Loucy (cell line): ENCODE data around the gene TBCD.

ENCODE experiments used
- H2AFZ ChIP-seq: fragments of 200-600 bp; sonication (generic); 2 replicates; pipeline ENCODE4 v1.6.0; 2016; ENCODE audit warnings: antibody characterized with exemption, mild to moderate bottlenecking, low read length, moderate library complexity
- H3F3A ChIP-seq: fragments of 200-600 bp; 2 replicates; pipeline ENCODE4 v1.6.0; 2016; ENCODE audit warnings: antibody characterized with exemption, low read depth, mild to moderate bottlenecking
- H3K27me3 ChIP-seq: fragments of 200-600 bp; sonication (generic); 2 replicates; pipeline ENCODE4 v1.6.1; 2014; ENCODE audit warnings: low read length, mild to moderate bottlenecking; ENCODE audit not compliant: insufficient read depth, poor library complexity, severe bottlenecking
- H3K36me3 ChIP-seq: fragments of 200-600 bp; sonication (generic); 2 replicates; pipeline ENCODE4 v1.6.1; 2016; ENCODE audit warnings: low read length; ENCODE audit not compliant: insufficient read depth
- H3K4me1 ChIP-seq: fragments of 200-600 bp; sonication (generic); 2 replicates; pipeline ENCODE4 v1.5.1; 2014; ENCODE audit warnings: low read length, mild to moderate bottlenecking; ENCODE audit not compliant: insufficient read depth, poor library complexity, severe bottlenecking
- H3K4me2 ChIP-seq: fragments of 200-600 bp; sonication (generic); 2 replicates; pipeline ENCODE4 v1.6.0; 2014; ENCODE audit warnings: antibody characterized with exemption, low read length, low read depth, mild to moderate bottlenecking; ENCODE audit not compliant: poor library complexity, severe bottlenecking
- H3K4me3 ChIP-seq: fragments of 200-600 bp; sonication (generic); 2 replicates; pipeline ENCODE4 v1.5.1; 2014; ENCODE audit warnings: low read length, mild to moderate bottlenecking, mixed read lengths; ENCODE audit not compliant: poor library complexity, severe bottlenecking
- H3K79me2 ChIP-seq: fragments of 200-600 bp; sonication (generic); 2 replicates; pipeline ENCODE4 v1.6.1; 2014; ENCODE audit warnings: low read length; ENCODE audit not compliant: insufficient read depth
- H3K9ac ChIP-seq: fragments of 200-600 bp; sonication (generic); 2 replicates; pipeline ENCODE4 v1.6.0; 2014; ENCODE audit warnings: mild to moderate bottlenecking, low read depth, low read length, moderate library complexity; ENCODE audit not compliant: poor library complexity, severe bottlenecking
- H3K9me2 ChIP-seq: fragments of 200-600 bp; sonication (generic); replicated peaks from 2 replicates; pipeline ENCODE4 v1.6.1; 2016; ENCODE audit warnings: low read depth, low read length, mixed read lengths
- H3K9me3 ChIP-seq: fragments of 200-600 bp; sonication (generic); 2 replicates; pipeline ENCODE4 v1.6.1; 2014; ENCODE audit warnings: mild to moderate bottlenecking, antibody characterized with exemption, low read length, low read depth; ENCODE audit not compliant: insufficient read depth
- H4K20me1 ChIP-seq: fragments of 200-600 bp; sonication (generic); 2 replicates; pipeline ENCODE4 v1.6.0; 2014; ENCODE audit warnings: antibody characterized with exemption, low read length, mild to moderate bottlenecking; ENCODE audit not compliant: insufficient read depth, poor library complexity, severe bottlenecking
- EZH2phosphoT487 ChIP-seq: fragments of 200-600 bp; IDR thresholded peaks from 2 replicates; pipeline ENCODE4 v1.6.1; 2018; ENCODE audit warnings: antibody characterized with exemption, mild to moderate bottlenecking, moderate library complexity, borderline replicate concordance
- TF ChIP-seq, protein P1 (sequence below): fragments of 200-600 bp; sonication (generic); conservative IDR thresholded peaks from 2 replicates; pipeline ENCODE4 v1.5.1; 2014; ENCODE audit warnings: mild to moderate bottlenecking, antibody characterized with exemption, low read length

TBCD gene

DNA sequence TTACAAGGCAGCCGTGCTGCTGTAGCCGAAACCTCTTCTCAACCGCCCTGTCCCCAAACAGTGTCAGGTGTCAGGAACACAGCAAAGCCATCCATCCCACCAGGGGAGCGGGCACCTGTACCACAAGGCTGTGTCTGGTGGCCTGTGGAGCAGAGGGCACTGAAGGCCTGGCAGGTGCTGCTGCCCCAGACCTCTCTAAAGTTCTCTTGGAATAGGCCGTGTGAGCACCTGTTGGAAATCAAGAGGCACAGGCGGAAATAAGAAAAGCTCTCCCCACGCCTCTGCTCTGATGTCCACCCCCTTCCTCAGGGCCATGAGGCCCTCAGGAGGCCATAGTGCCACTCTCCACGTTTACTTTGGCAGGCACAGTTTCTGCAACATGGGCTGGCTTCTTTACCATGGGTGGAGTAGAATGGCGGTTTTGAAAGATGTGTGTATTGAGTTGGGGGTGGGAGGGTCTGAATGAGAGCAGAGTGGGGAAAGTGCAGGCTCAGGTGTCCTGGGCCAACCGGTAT, 187.8 kb downstream of the TBCD start:
- Histone ChIP-seq H3K27me3 (no peaks in the 10 kb centered on the region), H3K4me3 (no peak overlapping the region), H3K79me2 (no peaks in the 10 kb centered on the region), H3K9me3 (peaks cover 9% of the 10 kb centered on the region; the same call in 1 of the 2 replicates), H3K9me2 (no peaks in the 10 kb centered on the region), H3K4me1 (no peaks in the 10 kb centered on the region), H2AFZ (no peak overlapping the region), H3F3A (no peaks in the 10 kb centered on the region), H4K20me1 (peaks cover 3% of the 10 kb centered on the region), H3K4me2 (no peak overlapping the region), H3K9ac (no peak overlapping the region), H3K36me3 (peaks cover 96% of the 10 kb centered on the region)
- TF ChIP-seq, protein P1, sequence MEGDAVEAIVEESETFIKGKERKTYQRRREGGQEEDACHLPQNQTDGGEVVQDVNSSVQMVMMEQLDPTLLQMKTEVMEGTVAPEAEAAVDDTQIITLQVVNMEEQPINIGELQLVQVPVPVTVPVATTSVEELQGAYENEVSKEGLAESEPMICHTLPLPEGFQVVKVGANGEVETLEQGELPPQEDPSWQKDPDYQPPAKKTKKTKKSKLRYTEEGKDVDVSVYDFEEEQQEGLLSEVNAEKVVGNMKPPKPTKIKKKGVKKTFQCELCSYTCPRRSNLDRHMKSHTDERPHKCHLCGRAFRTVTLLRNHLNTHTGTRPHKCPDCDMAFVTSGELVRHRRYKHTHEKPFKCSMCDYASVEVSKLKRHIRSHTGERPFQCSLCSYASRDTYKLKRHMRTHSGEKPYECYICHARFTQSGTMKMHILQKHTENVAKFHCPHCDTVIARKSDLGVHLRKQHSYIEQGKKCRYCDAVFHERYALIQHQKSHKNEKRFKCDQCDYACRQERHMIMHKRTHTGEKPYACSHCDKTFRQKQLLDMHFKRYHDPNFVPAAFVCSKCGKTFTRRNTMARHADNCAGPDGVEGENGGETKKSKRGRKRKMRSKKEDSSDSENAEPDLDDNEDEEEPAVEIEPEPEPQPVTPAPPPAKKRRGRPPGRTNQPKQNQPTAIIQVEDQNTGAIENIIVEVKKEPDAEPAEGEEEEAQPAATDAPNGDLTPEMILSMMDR = no peak
- no peak for TF ChIP-seq EZH2phosphoT487

DNA sequence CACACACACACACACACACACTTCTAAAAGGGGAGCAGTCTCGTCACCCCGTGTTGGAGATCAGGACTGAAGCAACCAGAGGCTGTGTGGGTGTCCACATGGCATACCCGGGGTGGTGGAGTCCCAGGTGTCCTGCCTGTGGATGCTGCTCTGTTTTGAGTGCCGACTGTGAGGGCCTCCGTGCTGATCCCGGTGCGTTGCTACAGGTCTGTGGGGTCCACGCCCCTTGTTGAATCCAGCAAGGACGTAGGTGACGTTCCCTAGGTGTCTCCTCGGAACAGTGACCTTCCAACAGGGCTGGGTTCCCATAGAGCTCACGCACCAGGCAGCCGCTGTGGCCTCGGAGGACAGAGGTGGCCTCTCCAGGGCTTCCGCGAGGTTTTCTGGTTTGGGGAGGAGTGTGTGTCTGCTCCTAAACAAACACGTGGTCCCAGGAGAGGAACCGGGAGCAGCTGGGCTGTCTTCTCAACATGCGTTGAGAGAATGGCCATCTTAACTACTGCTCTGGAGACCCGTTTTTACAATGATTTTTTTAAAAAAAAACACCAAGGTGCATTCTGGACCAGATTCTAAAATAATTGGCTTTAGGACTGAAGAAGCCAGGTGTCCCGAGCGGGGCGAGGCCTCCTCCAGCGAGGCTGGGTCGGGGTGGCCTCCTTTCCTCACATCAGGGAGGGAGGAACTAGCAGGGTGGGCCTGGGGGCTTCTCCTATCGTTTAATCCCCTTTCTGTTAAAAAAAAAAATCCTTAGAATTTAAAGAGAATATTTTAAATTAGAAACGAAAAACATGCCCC, 188.6 kb downstream of the TBCD start:
- no peaks in the 10 kb centered on the region for H3F3A ChIP-seq
- peaks cover 97% of the 10 kb centered on the region for H3K36me3 ChIP-seq
- no peaks in the 10 kb centered on the region for H3K27me3 ChIP-seq
- no peaks in the 10 kb centered on the region for H3K4me1 ChIP-seq
- peaks cover 16% of the 10 kb centered on the region; the same call in 1 of the 2 replicates for H3K9me3 ChIP-seq
- TF ChIP-seq, protein P1 = no peak
- no peak for TF ChIP-seq EZH2phosphoT487
- H3K79me2 ChIP-seq = no peaks in the 10 kb centered on the region
- no peak overlapping the region for H2AFZ ChIP-seq
- peaks cover 3% of the 10 kb centered on the region for H4K20me1 ChIP-seq
- no peaks in the 10 kb centered on the region for H3K9me2 ChIP-seq
- H3K4me2 ChIP-seq = no peak overlapping the region
- no peak overlapping the region for H3K4me3 ChIP-seq
- H3K9ac ChIP-seq = no peak overlapping the region

GRCh38 chr17:82941021-82942001, 189.4 kb downstream of the TBCD start:
- Histone ChIP-seq H4K20me1 (peaks cover 3% of the 10 kb centered on the region), H2AFZ (no peak overlapping the region), H3K9ac (no peak overlapping the region), H3K9me3 (peaks cover 25% of the 10 kb centered on the region; the same call in 1 of the 2 replicates), H3F3A (no peaks in the 10 kb centered on the region), H3K4me3 (no peak overlapping the region), H3K79me2 (no peaks in the 10 kb centered on the region), H3K4me2 (no peak overlapping the region), H3K27me3 (no peaks in the 10 kb centered on the region), H3K9me2 (no peaks in the 10 kb centered on the region), H3K4me1 (no peaks in the 10 kb centered on the region), H3K36me3 (peaks cover 98% of the 10 kb centered on the region)
- TF ChIP-seq, protein P1 = no peak
- TF ChIP-seq EZH2phosphoT487 = no peak
